ENCODE measurements around the gene HS1BP3.

DNA sequence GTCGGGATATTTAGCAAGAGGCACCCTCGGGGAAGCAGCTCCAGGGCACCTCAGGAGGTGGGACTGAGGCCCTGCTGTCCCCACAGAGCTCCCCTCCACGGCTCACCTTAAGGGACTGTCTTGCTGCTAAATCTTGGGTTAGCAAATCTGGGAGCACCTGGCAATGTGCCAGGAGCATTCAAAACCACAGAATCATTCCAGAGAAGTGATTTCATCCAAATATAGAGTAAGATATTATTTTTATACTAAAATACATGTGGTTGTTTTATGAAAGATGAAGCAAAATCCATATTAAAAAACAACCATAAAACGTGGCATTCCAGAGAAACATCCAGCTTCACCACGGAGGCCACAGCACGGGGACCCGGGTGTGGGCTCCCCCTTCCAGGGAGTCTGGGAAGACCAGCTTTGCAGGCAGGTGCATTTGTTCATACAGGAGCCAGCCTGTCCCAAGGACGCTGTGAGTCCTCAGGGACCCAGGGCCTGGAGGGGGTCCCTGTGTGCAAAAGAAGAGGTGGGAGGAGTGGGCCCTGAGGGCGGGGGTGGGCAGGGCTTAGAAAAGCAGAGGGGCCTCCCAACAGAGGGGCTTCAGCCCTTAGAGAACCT is 16.3 kb downstream of the HS1BP3 start:
- TF ChIP-seq POLR2A (IDR thresholded peaks at IDR 0.05): no peak
- TF ChIP-seq POLR2AphosphoS5 (IDR thresholded peaks at IDR 0.05; ENCODE audit: insufficient read depth in 1 of 2, low read depth in 1 of 2): no peak
